Measurements from ENCODE around the gene ETV2.

DNA sequence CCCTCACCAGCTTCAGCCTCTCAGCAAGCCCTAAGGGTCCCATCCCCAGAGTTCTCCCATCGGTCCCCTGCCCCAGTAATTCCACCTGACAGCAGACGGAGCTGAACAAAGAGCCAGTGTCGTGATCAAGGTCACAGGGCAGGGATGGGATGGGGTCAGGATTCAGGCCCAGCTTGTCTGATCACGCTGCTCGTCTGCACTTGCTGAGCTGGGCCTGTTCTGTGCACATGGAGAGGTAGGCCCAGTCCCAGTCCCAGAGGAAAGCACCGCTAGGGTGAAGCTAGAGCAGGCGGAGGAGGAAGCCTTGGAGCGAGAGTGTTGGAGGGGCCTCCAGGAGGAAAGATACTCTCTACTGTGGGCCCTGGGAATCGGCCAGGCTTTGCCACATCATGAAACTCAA lies 19.8 kb upstream of the ETV2 start:
- TF ChIP-seq, protein P1, sequence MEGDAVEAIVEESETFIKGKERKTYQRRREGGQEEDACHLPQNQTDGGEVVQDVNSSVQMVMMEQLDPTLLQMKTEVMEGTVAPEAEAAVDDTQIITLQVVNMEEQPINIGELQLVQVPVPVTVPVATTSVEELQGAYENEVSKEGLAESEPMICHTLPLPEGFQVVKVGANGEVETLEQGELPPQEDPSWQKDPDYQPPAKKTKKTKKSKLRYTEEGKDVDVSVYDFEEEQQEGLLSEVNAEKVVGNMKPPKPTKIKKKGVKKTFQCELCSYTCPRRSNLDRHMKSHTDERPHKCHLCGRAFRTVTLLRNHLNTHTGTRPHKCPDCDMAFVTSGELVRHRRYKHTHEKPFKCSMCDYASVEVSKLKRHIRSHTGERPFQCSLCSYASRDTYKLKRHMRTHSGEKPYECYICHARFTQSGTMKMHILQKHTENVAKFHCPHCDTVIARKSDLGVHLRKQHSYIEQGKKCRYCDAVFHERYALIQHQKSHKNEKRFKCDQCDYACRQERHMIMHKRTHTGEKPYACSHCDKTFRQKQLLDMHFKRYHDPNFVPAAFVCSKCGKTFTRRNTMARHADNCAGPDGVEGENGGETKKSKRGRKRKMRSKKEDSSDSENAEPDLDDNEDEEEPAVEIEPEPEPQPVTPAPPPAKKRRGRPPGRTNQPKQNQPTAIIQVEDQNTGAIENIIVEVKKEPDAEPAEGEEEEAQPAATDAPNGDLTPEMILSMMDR (IDR thresholded peaks at IDR 0.05; ENCODE audit: extremely low read depth in 1 of 2, insufficient read depth in 1 of 2, low read depth in 1 of 2, low read length in 2 of 2), result no peak
- TF ChIP-seq POLR2AphosphoS5 (IDR thresholded peaks at IDR 0.05; ENCODE audit: insufficient read depth, low read depth, low read length) (no peak), EZH2 (IDR thresholded peaks at IDR 0.05; ENCODE audit: borderline replicate concordance, low read depth, low read length, severe bottlenecking) (no peak), FOS (IDR thresholded peaks at IDR 0.05; ENCODE audit: borderline replicate concordance, insufficient read depth, low read length) (no peak), POLR2A (IDR thresholded peaks at IDR 0.05; ENCODE audit: low read depth, low read length) (no peak)
